Esophagus mucosa (tissue), 1 donor: ENCODE measurements around the gene GPATCH3. TPM values are rescaled to one million over a fixed set of nuclear protein-coding genes. Genes with fewer than 3 reads are reported as not detected.
"Not testable (repeated sequence)": the region's sequence is repeated elsewhere in the genome, so short reads cannot be mapped to it uniquely, and the experiment has no call there.

Experiments used
- ATAC-seq: fragments of 200-7000 bp; cut with Tn5 transposase; one replicate; pipeline ENCODE4 v1.9.1; 2020
- total RNA-seq: library from RNA; stranded (reverse); gene quantifications from one replicate; pipeline ENCODE4 v1.2.4, GENCODE V29; 2023
- donor health status: DM: yes; HTN: yes; CAD: no.

GPATCH3 gene
- total RNA-seq, 1 donor from 2014 or later: 10.4 TPM

GRCh38 chr1:26913389-26913753 lies 13.1 kb upstream of the GPATCH3 start:
- ATAC-seq: peak; percentile 12

GRCh38 chr1:26912147-26912490 lies 11.9 kb upstream of the GPATCH3 start:
- no peak for ATAC-seq

GRCh38 chr1:26911399-26912146 lies 11.3 kb upstream of the GPATCH3 start:
- no peak for ATAC-seq

GRCh38 chr1:26910343-26911160 lies 10.3 kb upstream of the GPATCH3 start:
- no peak for ATAC-seq

- no peak for ATAC-seq
Observed at GRCh38 chr1:26909951-26910342, 9.7 kb upstream of the GPATCH3 start.

GRCh38 chr1:26907071-26907917 lies 7.0 kb upstream of the GPATCH3 start:
- peak; percentile 94 for ATAC-seq

GRCh38 chr1:26900815-26901511 lies 696 bp upstream of the GPATCH3 start:
- ATAC-seq: no peak

GRCh38 chr1:26897351-26897750 lies 2.9 kb downstream of the GPATCH3 start:
- ATAC-seq: no peak

- ATAC-seq: no peak
Observed at GRCh38 chr1:26894263-26894662, 6.0 kb downstream of the GPATCH3 start.

- ATAC-seq: peak; percentile 12
Observed at GRCh38 chr1:26890467-26890796, 9.8 kb downstream of the GPATCH3 start.

- ATAC-seq: peak; percentile 85
Observed at GRCh38 chr1:26889551-26890466, 10.5 kb downstream of the GPATCH3 start, which contains the start of gene GPN2. Gene GPN2 (minus strand): TSS chr1:26890283. CDS start chr1:26890096, 187 bp downstream.

- no peak for ATAC-seq
Observed at GRCh38 chr1:26888231-26888630, 12.0 kb downstream of the GPATCH3 start.

GRCh38 chr1:26887125-26887524 lies 13.1 kb downstream of the GPATCH3 start:
- no peak for ATAC-seq

GRCh38 chr1:26882696-26883463 lies 17.4 kb downstream of the GPATCH3 start:
- no peak for ATAC-seq

GRCh38 chr1:26881611-26882010 lies 18.7 kb downstream of the GPATCH3 start:
- ATAC-seq: not testable (repeated sequence)

GRCh38 chr1:26879793-26880192 lies 20.5 kb downstream of the GPATCH3 start:
- no peak for ATAC-seq

- ATAC-seq: no peak
Observed at GRCh38 chr1:26877326-26877725, 22.9 kb downstream of the GPATCH3 start.

GRCh38 chr1:26874896-26875295 lies 25.4 kb downstream of the GPATCH3 start:
- ATAC-seq: no peak

- ATAC-seq: not testable (repeated sequence)
Observed at GRCh38 chr1:26873097-26873496, 27.2 kb downstream of the GPATCH3 start.
